Head of caudate nucleus (tissue), 42 donors: Measurements from ENCODE around the gene APCDD1.
"Not testable (repeated sequence)": the region's sequence is repeated elsewhere in the genome, so short reads cannot be mapped to it uniquely, and the experiment has no call there.

Experiments
- DNase-seq, 42 donors: peaks; one replicate each; pipeline versions ENCODE4 v3.0.0 to v3.0.0-alpha.2; 2020 to 2021; ENCODE audit warnings: mixed read lengths in 7 of 42
- intact Hi-C: fragments of 100-400 bp; cut with DNase I; formaldehyde crosslinking; loops from one replicate; pipeline ENCODE4 v1.15.0; 2022

APCDD1 gene

DNA sequence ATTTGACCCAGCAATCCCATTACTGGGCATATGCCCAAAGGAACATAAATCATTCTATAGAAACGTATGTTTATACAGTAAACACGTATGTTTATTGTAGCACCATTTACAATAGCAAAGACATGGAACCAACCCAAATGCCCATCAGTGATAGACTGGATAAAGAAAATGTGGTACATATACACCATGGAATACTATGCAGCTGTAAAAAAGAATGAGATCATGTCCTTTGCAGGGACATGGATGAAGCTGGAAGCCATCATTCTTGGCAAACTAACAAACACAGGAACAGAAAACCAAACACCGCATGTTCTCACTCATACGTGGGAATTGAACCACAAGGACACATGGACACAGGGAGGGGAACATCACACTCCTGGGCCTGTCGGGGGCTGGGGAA is 84.7 kb downstream of the APCDD1 start:
- intact Hi-C loops, DNase-seq: not testable (repeated sequence)
